HAP-1 (cell line): ENCODE measurements around the gene TAS2R42.

Experiments used
- DNase-seq, 2 experiments: peaks; one replicate each; pipeline ENCODE4 v3.0.0-alpha.2; 2016 to 2020; ENCODE audit warnings: low spot score in 2 of 2
- H3K27me3 ChIP-seq: fragments of 250-450 bp; sonication (Bioruptor Pico); 2 replicates; pipeline ENCODE4 v1.5.1; 2020; ENCODE audit warnings: low read depth, mild to moderate bottlenecking, moderate library complexity
- H3K36me3 ChIP-seq: fragments of 250-450 bp; sonication (Bioruptor Pico); replicated peaks from 2 replicates; pipeline ENCODE4 v1.5.1; 2020; ENCODE audit warnings: mild to moderate bottlenecking
- H3K4me1 ChIP-seq: fragments of 250-450 bp; sonication (Bioruptor Pico); 2 replicates; pipeline ENCODE4 v1.5.1; 2020; ENCODE audit warnings: mild to moderate bottlenecking
- H3K4me3 ChIP-seq: fragments of 250-450 bp; sonication (Bioruptor Pico); 2 replicates; pipeline ENCODE4 v1.5.1; 2020; ENCODE audit warnings: mild to moderate bottlenecking, moderate library complexity
- H3K9me3 ChIP-seq: fragments of 250-450 bp; sonication (Bioruptor Pico); 2 replicates; pipeline ENCODE4 v1.5.1; 2020; ENCODE audit warnings: mild to moderate bottlenecking, moderate library complexity
- in situ Hi-C: fragments of 300-500 bp; cut with MboI; formaldehyde crosslinking; loops from 3 replicates; pipeline ENCODE4 v1.14.3; 2020; ENCODE audit warnings: low sequenced_read_pairs, inconsistent platforms, mixed read lengths

The TAS2R42 gene

GRCh38 chr12:11170810-11171144 is 16.0 kb downstream of the TAS2R42 start:
- Histone ChIP-seq H3K27me3 (no peaks in the 10 kb centered on the region), H3K36me3 (no peaks in the 10 kb centered on the region; the same call in none of the 2 replicates), H3K4me3 (peak overlapping the region; percentile 88), H3K4me1 (peaks cover 27% of the 10 kb centered on the region), H3K9me3 (no peaks in the 10 kb centered on the region)
- in situ Hi-C loops, result no loop called here
- DNase-seq, result no peak

DNA sequence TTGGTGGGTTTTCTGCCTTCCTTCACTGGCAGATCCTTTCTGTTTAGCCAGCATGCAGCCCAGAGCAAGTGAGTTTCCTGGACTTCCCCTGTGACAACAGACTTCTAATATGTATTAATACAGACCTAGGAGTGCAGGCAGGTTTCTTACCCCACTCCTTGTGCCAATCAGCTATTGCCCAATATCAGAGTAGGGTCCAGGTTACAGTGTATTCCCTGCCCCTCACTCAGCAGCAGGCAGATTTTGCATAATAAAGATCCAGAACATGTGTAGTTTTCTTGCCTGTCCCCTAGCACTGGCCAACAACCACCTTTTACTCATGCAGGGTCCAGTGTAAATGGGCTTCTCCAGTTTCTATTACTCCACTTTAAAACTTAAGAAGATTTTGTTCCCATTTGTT is 20.4 kb downstream of the TAS2R42 start:
- Histone ChIP-seq H3K4me1 (peaks cover 10% of the 10 kb centered on the region), H3K9me3 (no peaks in the 10 kb centered on the region), H3K27me3 (no peaks in the 10 kb centered on the region), H3K4me3 (no peak overlapping the region), H3K36me3 (peaks cover 18% of the 10 kb centered on the region)
- in situ Hi-C loops, result no loop called here
- no peak for DNase-seq

DNA sequence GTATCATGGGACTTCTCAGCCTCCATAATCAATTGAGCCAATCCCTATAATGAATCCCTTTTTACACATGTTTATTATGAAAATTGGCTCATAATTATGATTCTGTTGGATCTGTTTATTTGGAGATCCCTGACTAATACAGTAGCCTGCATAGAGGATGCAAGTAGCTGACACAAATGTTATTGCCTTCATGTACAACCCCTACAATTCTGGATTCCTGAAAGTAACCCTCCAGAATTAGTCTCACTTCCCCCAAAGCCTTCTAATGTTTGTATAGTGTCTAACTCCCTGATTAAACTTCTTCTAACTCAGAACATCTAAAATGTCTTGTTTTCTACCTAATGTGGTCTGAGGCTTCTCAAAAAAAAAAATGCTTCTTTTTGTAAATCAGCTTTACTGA is 22.4 kb downstream of the TAS2R42 start:
- in situ Hi-C loops, result no loop called here
- H3K4me3 ChIP-seq, result no peak overlapping the region
- peaks cover 19% of the 10 kb centered on the region for H3K36me3 ChIP-seq
- H3K4me1 ChIP-seq, result peaks cover 6% of the 10 kb centered on the region; the same call in 1 of the 2 replicates
- H3K9me3 ChIP-seq, result no peaks in the 10 kb centered on the region
- DNase-seq, result no peak
- no peaks in the 10 kb centered on the region for H3K27me3 ChIP-seq

- H3K4me3 ChIP-seq, result no peak overlapping the region
- peaks cover 19% of the 10 kb centered on the region for H3K36me3 ChIP-seq
- in situ Hi-C loops, result no loop called here
- no peak for DNase-seq
- no peaks in the 10 kb centered on the region for H3K27me3 ChIP-seq
- no peaks in the 10 kb centered on the region for H3K9me3 ChIP-seq
- no peaks in the 10 kb centered on the region for H3K4me1 ChIP-seq
Measured at GRCh38 chr12:11162502-11162901, 24.2 kb downstream of the TAS2R42 start.

GRCh38 chr12:11158885-11159444 is 27.8 kb downstream of the TAS2R42 start:
- H3K36me3 ChIP-seq, result peaks cover 18% of the 10 kb centered on the region
- in situ Hi-C loops, result no loop called here
- no peaks in the 10 kb centered on the region for H3K27me3 ChIP-seq
- 0 out of 2 replicates have a peak, but pooled peaks cover 2% of the 10 kb centered on the region for H3K9me3 ChIP-seq
- no peak overlapping the region for H3K4me3 ChIP-seq
- no peaks in the 10 kb centered on the region for H3K4me1 ChIP-seq
- no peak for DNase-seq

GRCh38 chr12:11154400-11154925 is 32.3 kb downstream of the TAS2R42 start:
- in situ Hi-C loops, result no loop called here
- no peak for DNase-seq

DNA sequence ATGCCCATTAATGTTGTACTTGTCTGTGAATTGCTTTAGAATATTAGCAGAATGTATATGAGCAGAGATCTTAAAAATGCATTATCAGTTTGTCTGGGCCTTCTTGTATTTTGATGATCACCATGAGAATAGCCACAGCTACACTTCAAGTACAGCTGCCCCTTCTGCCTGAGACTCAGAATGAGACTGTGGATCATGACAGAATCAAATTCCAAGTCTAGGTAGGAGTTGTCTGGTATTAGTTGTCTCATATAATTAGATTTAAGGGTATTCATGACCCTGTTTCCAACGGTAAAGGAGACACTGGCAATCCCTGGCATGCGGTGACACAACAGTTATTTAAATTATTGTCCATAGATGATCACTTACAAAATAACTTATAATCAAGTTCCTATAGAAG is 34.0 kb downstream of the TAS2R42 start:
- H3K27me3 ChIP-seq, result no peaks in the 10 kb centered on the region
- in situ Hi-C loops, result no loop called here
- H3K9me3 ChIP-seq, result 0 out of 2 replicates have a peak, but pooled peaks cover 2% of the 10 kb centered on the region
- H3K4me1 ChIP-seq, result no peaks in the 10 kb centered on the region
- H3K36me3 ChIP-seq, result no peaks in the 10 kb centered on the region
- no peak for DNase-seq
- H3K4me3 ChIP-seq, result no peak overlapping the region

More at GRCh38 chr12:11154400-11154925, 32.3 kb downstream of the TAS2R42 start:
- no peak overlapping the region for H3K4me3 ChIP-seq
- H3K27me3 ChIP-seq, result no peaks in the 10 kb centered on the region
- H3K9me3 ChIP-seq, result 0 out of 2 replicates have a peak, but pooled peaks cover 2% of the 10 kb centered on the region
- H3K4me1 ChIP-seq, result no peaks in the 10 kb centered on the region
- no peaks in the 10 kb centered on the region; the same call in 1 of the 2 replicates for H3K36me3 ChIP-seq

GRCh38 chr12:11150832-11151231 is 35.9 kb downstream of the TAS2R42 start:
- no peaks in the 10 kb centered on the region for H3K36me3 ChIP-seq
- no peaks in the 10 kb centered on the region for H3K9me3 ChIP-seq
- in situ Hi-C loops, result no loop called here
- DNase-seq, result no peak
- H3K4me1 ChIP-seq, result no peaks in the 10 kb centered on the region
- no peaks in the 10 kb centered on the region for H3K27me3 ChIP-seq
- no peak overlapping the region for H3K4me3 ChIP-seq

- H3K4me1 ChIP-seq, result no peaks in the 10 kb centered on the region
- no peak for DNase-seq
- in situ Hi-C loops, result no loop called here
- H3K36me3 ChIP-seq, result no peaks in the 10 kb centered on the region
- no peaks in the 10 kb centered on the region for H3K9me3 ChIP-seq
- no peak overlapping the region for H3K4me3 ChIP-seq
- no peaks in the 10 kb centered on the region for H3K27me3 ChIP-seq
Measured at GRCh38 chr12:11147420-11147819, 39.3 kb downstream of the TAS2R42 start.

DNA sequence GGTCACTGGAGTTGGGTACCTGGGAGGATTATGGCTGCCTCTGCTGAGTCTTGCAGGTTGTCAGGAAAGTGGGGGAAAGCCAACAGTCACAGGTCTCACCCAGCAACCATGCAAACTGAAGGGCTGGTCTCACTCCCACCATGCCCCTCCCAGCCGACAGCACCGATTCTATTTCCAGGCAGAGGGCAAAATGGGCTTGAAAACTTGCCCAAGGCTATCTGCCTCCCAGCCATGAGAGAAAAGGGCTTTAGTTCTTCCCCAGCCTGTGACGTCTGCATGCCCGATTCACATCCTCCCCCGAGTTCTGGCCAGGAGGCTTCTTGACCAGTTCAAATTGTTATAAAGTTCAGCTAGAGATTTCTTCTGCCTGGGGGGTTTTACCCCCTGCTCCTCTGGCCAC is 42.4 kb downstream of the TAS2R42 start:
- no peak overlapping the region for H3K4me3 ChIP-seq
- in situ Hi-C loops, result no loop called here
- H3K9me3 ChIP-seq, result no peaks in the 10 kb centered on the region
- no peak for DNase-seq
- H3K4me1 ChIP-seq, result no peaks in the 10 kb centered on the region
- no peaks in the 10 kb centered on the region for H3K27me3 ChIP-seq
- H3K36me3 ChIP-seq, result no peaks in the 10 kb centered on the region

GRCh38 chr12:11143352-11143751 is 43.4 kb downstream of the TAS2R42 start:
- in situ Hi-C loops, result no loop called here
- Histone ChIP-seq H3K9me3 (no peaks in the 10 kb centered on the region), H3K4me3 (no peak overlapping the region), H3K27me3 (no peaks in the 10 kb centered on the region), H3K36me3 (no peaks in the 10 kb centered on the region), H3K4me1 (no peaks in the 10 kb centered on the region)
- DNase-seq, result no peak

DNA sequence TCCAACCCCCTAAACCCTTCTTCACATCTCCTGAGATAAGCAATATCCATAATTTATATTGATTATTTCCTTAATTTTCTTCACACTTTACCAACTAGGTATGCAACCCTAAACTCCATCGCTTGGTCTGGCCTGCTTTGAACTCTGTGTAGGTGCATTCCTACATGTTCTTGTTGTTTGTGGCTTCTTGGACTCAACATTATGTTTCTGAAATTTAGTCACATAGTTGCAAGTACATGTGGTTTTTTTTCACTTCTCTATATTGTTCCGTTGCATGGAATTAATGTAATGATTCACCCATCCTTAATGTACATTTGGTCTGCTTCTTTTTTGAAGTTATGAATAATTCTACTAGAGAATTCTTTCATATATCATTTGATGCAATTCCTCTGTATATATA is 50.7 kb downstream of the TAS2R42 start:
- Histone ChIP-seq H3K27me3 (no peaks in the 10 kb centered on the region), H3K4me3 (no peak overlapping the region), H3K9me3 (no peaks in the 10 kb centered on the region), H3K36me3 (no peaks in the 10 kb centered on the region), H3K4me1 (peaks cover 5% of the 10 kb centered on the region; the same call in 1 of the 2 replicates)
- in situ Hi-C loops, result no loop called here
- no peak for DNase-seq
